HG02759 (cell line): ENCODE results near the gene ZNF595.
"Not testable (repeated sequence)": the region's sequence is repeated elsewhere in the genome, so short reads cannot be mapped to it uniquely, and the experiment has no call there.

Source experiments
- ATAC-seq: cut with Tn5 transposase; IDR thresholded peaks from one replicate; pipeline ENCODE4 v1.9.1; 2021; ENCODE audit warnings: mild to moderate bottlenecking, moderate library complexity; ENCODE audit not compliant: unreplicated experiment

The ZNF595 gene

DNA sequence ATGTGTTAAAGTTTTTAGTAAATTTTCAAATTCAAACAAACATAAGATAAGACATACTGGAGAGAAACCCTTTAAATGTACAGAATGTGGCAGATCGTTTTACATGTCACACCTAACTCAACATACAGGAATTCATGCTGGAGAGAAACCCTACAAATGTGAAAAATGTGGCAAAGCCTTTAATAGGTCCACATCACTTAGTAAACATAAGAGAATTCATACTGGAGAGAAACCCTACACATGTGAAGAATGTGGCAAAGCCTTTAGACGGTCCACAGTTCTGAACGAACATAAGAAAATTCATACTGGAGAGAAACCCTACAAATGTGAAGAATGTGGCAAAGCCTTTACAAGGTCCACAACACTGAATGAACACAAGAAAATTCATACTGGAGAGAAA lies 32.8 kb downstream of the ZNF595 start:
- ATAC-seq, result no peak

DNA sequence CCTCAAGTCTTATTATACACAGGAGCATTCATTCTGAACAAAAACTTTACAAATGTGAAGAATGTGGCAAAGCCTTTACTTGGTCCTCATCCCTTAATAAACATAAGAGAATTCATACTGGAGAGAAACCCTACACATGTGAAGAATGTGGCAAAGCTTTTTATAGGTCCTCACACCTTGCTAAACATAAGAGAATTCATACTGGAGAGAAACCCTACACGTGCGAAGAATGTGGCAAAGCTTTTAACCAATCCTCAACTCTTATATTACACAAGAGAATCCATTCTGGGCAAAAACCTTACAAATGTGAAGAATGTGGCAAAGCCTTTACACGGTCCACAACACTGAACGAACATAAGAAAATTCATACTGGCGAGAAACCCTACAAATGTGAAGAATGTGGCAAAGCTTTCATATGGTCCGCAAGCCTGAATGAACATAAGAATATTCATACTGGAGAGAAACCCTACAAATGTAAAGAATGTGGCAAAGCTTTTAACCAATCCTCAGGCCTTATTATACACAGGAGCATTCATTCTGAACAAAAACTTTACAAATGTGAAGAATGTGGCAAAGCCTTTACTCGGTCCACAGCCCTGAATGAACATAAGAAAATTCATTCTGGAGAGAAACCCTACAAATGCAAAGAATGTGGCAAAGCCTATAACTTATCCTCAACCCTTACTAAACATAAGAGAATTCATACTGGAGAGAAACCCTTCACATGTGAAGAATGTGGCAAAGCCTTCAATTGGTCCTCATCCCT lies 33.6 kb downstream of the ZNF595 start:
- not testable (repeated sequence) for ATAC-seq

DNA sequence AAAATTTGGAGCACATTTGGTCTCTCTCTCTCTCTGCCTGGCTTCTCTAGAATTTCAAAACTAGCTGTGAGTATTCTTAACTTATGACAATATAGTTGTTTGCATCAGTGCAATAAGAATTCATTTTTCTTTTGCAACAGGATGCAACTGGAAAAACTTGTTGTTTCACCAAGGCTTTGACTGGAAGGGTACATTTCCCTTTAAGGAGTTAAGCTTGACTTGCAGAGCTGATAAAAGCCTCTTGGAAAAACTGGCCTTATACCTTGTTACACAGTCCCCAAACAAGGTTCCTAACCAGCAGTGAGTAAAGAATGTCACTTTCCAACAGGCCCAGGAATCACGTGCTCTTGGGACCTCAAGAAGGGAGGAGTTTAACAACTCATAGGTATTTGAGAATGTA lies 45.3 kb downstream of the ZNF595 start:
- ATAC-seq, result no peak

DNA sequence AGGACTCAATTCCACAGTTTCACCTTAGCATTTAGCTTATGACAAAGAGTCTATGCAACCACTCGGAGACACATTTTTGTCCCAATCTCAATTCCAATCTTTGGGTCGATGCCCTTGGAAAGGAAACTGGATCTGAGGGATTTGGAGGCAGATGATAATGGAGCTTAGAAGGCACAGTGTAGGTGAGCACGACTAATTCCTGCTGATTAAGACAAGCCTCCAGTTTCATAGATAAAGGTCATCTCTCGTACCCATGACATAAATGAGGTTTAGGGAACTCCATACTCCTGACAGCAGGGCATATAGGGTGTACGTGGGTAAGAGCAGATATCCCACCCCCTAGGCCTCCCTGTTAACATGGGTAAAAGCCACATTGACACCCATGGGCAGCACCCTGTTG lies 46.7 kb downstream of the ZNF595 start:
- no peak for ATAC-seq

DNA sequence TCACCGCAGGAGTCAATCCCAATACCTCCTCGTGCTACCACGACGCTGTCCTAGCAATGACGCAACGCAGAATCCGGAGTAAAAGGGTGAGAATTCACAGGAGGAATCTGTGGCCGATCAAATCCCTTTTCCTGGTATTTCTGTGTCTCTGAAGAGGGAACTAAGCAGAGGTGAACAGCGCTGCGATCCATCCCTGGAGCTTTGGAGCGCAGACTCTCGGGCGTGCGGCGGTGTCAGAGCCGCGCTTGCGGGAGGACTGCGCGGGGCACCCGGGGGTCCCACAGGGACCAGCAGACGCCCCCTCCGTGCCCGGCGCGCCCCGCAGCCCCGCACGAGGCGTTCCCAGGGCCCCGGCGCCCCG lies 53.9 kb downstream of the ZNF595 start:
- no peak for ATAC-seq

DNA sequence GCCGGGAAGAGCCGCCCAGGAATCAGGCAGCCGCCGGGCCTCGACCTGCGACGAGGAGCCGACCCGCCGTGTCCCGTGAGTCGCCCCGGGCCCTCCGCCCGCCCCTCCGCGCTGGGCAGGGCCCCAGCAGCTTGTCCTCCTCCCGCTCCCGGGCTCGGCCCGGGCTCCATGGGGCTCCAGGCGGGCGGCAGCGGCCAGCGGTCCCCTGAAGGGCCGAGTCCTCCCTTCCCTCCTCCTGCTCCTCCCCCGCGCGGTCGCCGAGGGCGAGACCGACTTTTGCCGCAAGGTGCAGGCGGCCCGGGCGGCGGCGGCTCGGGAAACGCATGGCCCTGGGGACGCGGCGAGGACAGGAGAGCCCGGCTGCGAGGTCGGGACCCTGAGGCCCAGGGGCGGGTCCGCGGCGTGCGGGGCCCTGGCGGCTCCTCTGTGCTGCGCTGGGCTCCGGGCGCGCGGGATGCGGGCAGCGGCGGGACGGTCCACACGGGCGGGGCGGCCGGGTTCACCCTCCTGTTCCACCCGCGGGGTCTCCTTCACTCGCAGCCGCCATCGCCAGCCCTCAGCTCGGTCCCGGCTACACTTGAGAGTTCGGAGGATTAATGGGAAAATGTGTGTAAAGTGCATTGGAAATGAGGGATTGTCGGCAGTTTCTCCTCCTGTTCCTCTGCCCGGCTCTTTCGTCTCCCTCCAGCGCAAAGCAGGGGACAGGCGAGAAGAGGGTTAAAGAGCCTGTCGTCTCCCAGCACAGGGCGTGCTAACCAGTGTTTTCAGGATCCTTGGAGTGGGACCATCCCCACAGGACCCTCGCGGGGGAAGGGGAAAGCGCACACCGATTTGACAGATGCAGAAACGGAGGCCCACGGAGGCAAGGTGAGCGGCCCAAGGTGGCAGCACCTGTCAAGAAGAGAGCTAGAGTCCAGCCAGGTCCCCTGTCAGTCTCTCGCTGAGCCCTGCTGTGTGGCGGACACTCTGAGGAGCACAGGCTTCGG lies 54.6 kb downstream of the ZNF595 start:
- no peak for ATAC-seq

DNA sequence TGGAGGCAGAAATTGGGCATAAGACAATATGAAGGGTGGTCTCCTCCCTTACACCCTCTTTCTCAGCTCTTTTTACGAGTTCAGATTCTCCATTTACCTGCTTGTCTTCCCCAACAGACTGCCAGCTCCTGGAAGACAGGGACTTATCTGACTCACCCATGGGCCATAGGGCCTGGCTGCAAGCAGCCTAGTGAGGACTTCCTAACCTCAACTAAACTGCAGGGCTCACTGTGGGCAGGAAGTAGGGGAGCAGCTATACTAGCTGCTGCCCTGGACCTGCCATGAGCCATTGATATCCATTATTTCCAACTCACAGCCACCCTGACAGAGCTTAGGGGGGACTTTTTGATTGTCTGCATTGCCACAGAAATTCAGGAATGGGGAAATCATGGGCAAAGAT lies 59.6 kb downstream of the ZNF595 start:
- ATAC-seq, result no peak

DNA sequence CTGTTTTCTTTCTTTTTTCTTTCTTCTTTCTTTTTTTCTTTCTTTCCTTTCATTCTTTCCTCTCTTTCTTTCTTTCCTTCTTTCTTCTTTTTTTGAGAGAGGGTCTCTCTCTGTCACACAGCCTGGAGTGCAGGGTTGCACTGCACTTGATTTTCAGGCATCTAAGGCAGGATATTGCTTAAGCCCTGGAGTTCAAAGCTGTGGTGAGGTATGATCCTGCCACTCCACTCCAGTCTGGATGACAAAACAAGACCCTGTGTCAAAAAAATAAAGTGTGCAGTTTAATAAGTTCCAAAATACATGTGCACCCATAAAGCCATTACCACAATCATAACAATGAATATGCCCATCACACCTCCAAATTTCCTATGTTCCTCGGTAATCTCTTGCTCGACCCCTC lies 60.6 kb downstream of the ZNF595 start:
- no peak for ATAC-seq

DNA sequence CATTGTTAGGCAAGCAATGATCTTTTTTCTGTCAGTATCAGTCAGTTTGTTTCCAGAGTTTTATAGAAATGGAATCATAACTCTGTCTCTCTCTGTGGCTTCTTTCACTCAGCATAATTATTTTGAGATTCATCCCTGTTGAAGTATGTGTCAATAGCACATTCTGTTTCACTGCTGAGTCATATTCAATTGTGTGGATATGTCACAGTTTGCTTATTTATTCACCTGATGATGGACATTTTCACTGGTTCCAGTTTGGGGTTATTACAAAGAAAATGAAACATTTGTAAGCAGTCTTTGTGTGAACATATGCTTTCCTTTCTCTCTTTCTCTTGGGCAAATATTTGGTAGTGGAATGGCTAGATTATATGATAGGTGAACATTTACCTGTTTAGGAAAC lies 61.0 kb downstream of the ZNF595 start:
- no peak for ATAC-seq

DNA sequence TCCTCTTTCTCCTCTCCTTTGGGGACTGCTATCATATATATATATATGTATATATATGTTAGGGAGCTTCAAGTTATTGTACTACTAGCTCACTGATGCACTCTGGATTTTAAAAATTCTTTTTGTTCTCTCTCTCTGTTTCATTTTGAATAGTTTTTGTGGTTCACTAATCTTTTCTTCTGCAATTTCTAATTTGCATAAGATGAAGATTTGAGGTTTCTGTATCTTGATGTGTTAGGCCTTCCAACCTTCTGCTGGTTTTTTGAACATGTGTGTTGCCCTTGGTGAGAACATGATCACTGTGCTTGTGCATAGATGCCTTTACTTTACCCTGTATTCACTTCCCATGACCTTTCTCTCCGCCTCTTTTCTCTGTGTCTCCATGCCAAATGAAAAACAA lies 63.4 kb downstream of the ZNF595 start:
- ATAC-seq, result no peak

DNA sequence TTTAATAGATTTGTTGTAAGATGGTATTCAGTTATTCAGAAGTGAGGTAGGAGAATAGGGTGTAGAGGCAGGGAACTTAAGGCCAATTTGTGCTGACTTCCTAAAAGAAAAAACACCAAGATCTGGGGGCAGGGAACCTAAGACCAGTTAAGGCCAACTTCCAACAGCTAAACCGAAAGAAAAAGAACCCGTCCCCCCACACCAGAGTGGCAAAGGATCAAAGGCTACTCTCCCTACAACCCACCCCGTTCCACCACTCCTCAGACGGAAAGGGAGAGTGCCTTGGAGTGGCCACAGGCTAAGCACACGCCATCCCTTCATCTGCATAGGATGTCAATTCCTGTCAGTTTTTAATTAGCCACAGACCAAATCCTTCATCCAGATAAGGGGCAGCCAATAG lies 67.5 kb downstream of the ZNF595 start:
- no peak for ATAC-seq

DNA sequence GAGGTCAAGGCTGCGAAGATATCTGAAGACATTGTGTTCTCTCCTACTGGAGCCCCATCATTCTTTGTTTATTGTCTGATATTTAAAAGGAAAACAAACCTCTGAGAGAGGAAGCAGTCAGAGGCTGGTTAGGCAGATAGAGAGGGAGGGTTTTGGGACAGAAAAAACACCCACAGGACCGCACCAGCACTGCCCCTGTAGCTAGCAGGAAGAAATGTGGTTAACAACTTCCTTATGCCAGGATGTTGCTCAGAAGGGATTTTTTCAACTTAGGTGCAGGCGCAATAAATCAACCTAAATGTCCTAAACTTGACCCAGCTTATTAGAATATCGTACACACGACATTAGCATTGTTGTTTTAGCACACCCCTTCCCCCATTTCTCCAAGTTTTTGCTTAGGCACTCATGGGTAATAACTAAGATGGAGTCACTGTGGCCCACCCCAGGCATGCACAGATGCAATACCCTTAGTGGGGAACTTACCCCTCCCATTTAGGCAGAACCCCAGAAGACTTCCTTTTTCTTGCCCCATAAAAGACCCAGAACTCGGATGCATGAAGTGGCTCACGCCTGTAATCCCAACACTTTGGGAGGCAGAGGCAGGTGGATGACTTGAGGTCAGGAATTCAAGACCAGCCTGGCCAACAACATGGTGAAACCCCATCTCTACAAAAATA lies 68.4 kb downstream of the ZNF595 start:
- no peak for ATAC-seq

DNA sequence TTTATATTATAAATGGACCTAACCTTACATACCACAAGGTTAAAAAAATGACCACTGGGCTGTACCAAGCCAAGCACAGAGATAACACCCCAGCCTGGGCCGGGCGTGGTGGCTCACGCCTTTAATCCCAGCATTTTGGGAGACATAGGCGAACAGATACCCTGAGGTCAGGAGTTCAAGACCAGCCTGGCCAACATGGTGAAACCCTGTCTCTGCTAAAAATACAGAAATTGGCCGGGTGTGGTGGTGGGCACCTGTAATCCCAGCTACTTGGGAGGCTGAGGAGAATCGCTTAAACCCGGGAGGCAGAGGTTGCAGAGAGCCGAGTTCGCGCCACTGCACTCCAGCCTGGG lies 70.8 kb downstream of the ZNF595 start:
- ATAC-seq, result not testable (repeated sequence)

DNA sequence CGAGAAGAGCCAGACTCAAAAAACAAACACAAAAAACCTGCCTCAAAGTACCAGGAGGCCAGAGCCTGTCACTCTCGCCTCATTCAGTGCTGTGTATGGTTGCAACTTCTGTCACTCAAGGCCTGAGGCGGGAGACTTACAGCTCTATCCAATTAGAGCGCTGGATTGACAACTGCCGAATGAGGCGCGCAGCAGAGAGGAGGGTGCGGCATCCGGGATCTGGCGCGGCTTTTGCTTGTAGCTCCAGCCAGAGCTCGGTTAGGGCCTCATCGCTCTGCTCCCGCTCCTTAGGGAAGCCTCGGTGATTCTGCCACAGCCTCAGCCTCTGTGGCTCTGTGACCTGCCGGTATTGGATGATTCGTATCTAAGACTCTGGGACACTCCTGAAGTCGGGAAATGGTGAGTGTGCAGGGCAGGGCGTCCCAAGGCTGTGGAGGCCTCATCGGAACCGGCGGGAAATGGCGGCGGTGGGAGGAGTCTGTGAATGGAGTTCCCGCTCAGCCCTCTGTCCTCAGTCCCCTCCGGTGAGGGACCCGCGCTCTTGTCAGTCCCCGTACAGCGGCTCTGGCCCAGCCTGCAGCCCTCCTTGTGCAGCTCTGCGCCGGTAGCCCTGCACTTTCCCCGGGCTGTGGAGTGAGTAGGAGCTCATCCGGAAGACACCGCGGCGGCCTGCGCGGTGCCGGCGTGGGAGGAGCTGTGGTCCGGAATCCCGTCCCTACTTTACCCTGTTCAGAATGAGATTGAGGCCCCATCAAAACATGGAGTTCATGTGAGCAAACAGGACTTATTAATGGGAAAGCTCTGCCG lies 71.4 kb downstream of the ZNF595 start, which contains the start of gene ZNF718:
Gene ZNF718 (plus strand): TSS at position 227 of the 807 bp plus-strand sequence. CDS start 170 bp downstream, at position 397.
- ATAC-seq, result peak; percentile 97

DNA sequence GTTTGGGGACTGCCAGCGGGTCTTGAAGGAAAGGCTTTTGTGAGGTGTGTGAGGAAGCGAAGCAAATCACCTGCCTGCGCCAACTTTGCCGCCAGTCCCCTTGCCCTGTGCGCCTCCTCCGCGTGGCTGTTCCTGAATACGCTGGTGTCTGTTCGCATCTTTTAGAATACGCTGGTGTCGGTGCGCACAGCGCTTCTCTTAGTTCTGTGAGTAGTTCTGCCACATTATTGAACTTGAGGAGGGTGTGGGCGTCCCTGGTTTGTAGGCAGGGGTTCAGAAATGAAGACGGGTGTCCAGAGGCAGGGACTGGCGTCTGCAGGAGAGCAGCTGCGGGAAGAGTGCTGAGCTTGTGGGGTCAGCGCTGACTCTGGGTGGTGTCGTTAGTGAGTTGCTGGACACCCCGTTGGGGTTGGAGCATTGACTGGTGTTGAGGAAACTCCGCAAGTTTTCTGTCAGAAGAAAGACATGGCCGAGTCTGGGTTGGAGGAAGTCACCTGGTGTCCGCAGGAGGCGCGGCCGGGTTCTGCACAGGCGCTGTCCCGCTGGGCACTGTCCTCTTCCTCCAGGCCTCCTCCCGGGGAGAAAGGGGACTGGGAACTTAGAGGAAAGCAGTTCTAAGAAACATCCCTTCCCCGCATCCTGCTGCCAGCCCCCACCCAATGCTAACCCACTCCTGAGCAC lies 72.1 kb downstream of the ZNF595 start:
- ATAC-seq, result peak; percentile 17

DNA sequence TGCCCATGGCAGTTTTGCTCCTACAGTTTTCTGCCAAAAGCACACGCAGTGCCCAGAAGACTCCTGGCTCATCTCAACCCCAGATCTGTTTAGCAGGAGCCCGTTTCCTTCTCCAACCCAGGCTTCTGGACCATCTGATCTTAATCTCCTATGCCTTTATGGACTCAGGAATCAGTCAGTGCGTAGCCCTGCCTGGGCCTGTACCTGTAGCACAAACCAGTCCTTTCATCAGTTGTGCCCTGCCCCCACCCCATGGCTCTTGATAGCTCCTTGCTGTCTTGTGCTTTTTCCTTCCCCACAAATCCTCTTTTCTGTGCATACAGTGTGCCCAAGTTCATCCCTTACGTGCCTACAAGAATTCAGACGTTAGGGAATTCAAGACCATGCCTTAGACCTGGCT lies 72.7 kb downstream of the ZNF595 start:
- ATAC-seq, result no peak

DNA sequence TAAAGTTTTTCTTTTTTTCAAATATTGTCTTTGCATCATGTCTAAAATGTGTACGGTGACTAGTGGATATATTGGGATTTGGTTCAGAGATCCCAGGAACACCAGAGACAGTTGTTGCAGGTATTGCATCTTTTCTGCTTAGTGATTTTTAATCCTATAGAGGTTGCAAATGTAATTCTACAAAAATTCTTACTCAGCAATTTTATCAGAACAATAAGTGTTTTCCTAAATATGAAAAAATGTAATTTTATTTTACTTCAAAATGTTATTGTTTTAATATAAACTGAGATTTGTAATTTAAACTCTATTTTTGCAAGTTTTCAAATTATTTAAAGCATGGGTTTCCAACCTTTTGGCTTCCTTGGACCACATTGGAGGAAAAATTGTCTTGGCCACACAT lies 79.4 kb downstream of the ZNF595 start:
- ATAC-seq, result no peak
